Mammary epithelial cell (primary cell): ENCODE results near the gene OTUD6A.

Experiments
- EZH2 ChIP-seq: IDR thresholded peaks from 2 replicates; pipeline ENCODE4 v1.6.1; 2012; ENCODE audit warnings: low read length, inconsistent platforms, borderline replicate concordance
- TF ChIP-seq, protein P1 (sequence below), 2 donors: IDR thresholded peaks in 1 of 2; conservative IDR thresholded peaks in 1 of 2; 2 replicates each; pipeline ENCODE4 v1.5.1; 2011 to 2012; ENCODE audit warnings: inconsistent platforms in 2 of 2, low read length in 2 of 2, mild to moderate bottlenecking in 2 of 2, control low read depth in 1 of 2, low read depth in 1 of 2; ENCODE audit not compliant: insufficient read depth in 1 of 2; ENCODE audit errors: extremely low read depth in 1 of 2

DNA sequence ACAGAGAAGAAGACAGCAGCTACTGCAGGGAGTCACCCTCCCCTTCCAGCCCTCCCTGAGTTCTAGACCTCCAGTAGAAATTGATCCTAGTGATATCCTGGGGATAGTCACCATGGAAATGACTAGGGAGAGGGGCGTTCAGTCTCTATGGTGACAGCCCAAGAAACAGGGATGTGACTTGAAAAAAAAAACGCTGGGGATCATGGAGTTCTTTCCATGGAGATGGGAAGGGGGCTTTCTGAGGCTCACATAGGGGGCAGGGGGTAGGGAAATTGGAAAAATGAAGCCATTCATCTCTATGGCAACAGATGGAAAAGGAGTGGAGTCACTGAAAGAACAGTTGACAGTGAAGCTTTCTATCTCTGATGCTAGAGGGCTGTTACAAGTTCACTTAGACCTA is 43.0 kb downstream of the OTUD6A start:
- TF ChIP-seq, protein P1, sequence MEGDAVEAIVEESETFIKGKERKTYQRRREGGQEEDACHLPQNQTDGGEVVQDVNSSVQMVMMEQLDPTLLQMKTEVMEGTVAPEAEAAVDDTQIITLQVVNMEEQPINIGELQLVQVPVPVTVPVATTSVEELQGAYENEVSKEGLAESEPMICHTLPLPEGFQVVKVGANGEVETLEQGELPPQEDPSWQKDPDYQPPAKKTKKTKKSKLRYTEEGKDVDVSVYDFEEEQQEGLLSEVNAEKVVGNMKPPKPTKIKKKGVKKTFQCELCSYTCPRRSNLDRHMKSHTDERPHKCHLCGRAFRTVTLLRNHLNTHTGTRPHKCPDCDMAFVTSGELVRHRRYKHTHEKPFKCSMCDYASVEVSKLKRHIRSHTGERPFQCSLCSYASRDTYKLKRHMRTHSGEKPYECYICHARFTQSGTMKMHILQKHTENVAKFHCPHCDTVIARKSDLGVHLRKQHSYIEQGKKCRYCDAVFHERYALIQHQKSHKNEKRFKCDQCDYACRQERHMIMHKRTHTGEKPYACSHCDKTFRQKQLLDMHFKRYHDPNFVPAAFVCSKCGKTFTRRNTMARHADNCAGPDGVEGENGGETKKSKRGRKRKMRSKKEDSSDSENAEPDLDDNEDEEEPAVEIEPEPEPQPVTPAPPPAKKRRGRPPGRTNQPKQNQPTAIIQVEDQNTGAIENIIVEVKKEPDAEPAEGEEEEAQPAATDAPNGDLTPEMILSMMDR (conservative IDR thresholded peaks at IDR 0.05 in 1 of 2, IDR thresholded peaks at IDR 0.05 in 1 of 2; ENCODE audit: extremely low read depth in 1 of 2, insufficient read depth in 1 of 2, low read depth in 1 of 2, low read length in 2 of 2) = no peak
- no peak for TF ChIP-seq EZH2
